Left renal pelvis (tissue), 4 donors: ENCODE data around the gene ABCC10. TPM values are rescaled to one million over a fixed set of nuclear protein-coding genes. Genes with fewer than 3 reads are reported as not detected.
A peak's percentile ranks its signal among the peaks of the same experiment; 100 is the strongest.

ENCODE experiments used
- DNase-seq, 4 donors: peaks; one replicate each; pipeline ENCODE4 v3.0.0-alpha.2; 2013; ENCODE audit warnings: low read depth in 4 of 4, low spot score in 3 of 4
- polyA plus RNA-seq, 4 donors: library from polyadenylated mRNA; unstranded; fragments of 120-200 nt; gene quantifications; one replicate each; pipeline ENCODE4 v1.2.1, GENCODE V29; 2013; ENCODE audit not compliant: insufficient read length in 4 of 4

The ABCC10 gene
- polyA plus RNA-seq, 4 donors: 15.9 to 29.7 (median 21.4) TPM

- no peak for DNase-seq
Observed at GRCh38 chr6:43467752-43468151, 40.4 kb downstream of the ABCC10 start.

- DNase-seq: no peak
Observed at GRCh38 chr6:43468240-43468639, 40.9 kb downstream of the ABCC10 start.

GRCh38 chr6:43468748-43469681, 41.7 kb downstream of the ABCC10 start:
- no peak for DNase-seq

- no peak for DNase-seq
Observed at GRCh38 chr6:43469947-43470346, 42.6 kb downstream of the ABCC10 start.

- no peak for DNase-seq
Observed at GRCh38 chr6:43471399-43471798, 44.1 kb downstream of the ABCC10 start.

GRCh38 chr6:43472515-43472914, 45.2 kb downstream of the ABCC10 start:
- no peak for DNase-seq

- no peak for DNase-seq
Observed at GRCh38 chr6:43475516-43475915, 48.2 kb downstream of the ABCC10 start.

- no peak for DNase-seq
Observed at GRCh38 chr6:43476746-43477145, 49.4 kb downstream of the ABCC10 start.

- peak; percentile 75 to 80 (median 78) for DNase-seq
Observed at GRCh38 chr6:43477235-43478007, 50.1 kb downstream of the ABCC10 start, which contains the start of gene TJAP1. Gene TJAP1, plus strand, starts transcription at chr6:43477570. Its CDS starts 21,432 bp downstream, at chr6:43499002.

- no peak for DNase-seq
Observed at GRCh38 chr6:43478008-43478372, 50.6 kb downstream of the ABCC10 start.

- no peak for DNase-seq
Observed at GRCh38 chr6:43481075-43481474, 53.7 kb downstream of the ABCC10 start.

GRCh38 chr6:43481591-43482236, 54.4 kb downstream of the ABCC10 start:
- DNase-seq: no peak

GRCh38 chr6:43488667-43489276, 61.4 kb downstream of the ABCC10 start:
- no peak for DNase-seq

GRCh38 chr6:43489277-43490072, 62.1 kb downstream of the ABCC10 start:
- no peak for DNase-seq

- DNase-seq: no peak
Observed at GRCh38 chr6:43490523-43490939, 63.2 kb downstream of the ABCC10 start.

GRCh38 chr6:43491750-43492661, 64.7 kb downstream of the ABCC10 start:
- no peak for DNase-seq

GRCh38 chr6:43492673-43493072, 65.3 kb downstream of the ABCC10 start:
- no peak for DNase-seq

GRCh38 chr6:43493230-43493629, 65.9 kb downstream of the ABCC10 start:
- no peak for DNase-seq

GRCh38 chr6:43493833-43494232, 66.5 kb downstream of the ABCC10 start:
- no peak for DNase-seq
